Measurements from ENCODE around the gene IFNGR1. TPM values are rescaled to one million over a fixed set of nuclear protein-coding genes. Genes with fewer than 3 reads are reported as not detected.

The IFNGR1 gene
- total RNA-seq, 1 experiment from 2014 or later, result 94.4 TPM

- Histone ChIP-seq H3K27me3 (replicated peaks) (no peaks in the 10 kb centered on the region), H3K27ac (no peak overlapping the region), H3K4me3 (no peak overlapping the region), H3K36me3 (peaks cover 6% of the 10 kb centered on the region), H3K4me1 (replicated peaks) (0 out of 2 replicates have a peak, but pooled peaks cover 4% of the 10 kb centered on the region), H3K9me3 (replicated peaks) (no peaks in the 10 kb centered on the region; the same call in 1 of the 2 replicates)
- no peak for DNase-seq (ENCODE audit: low read depth in 1 of 2, low spot score in 2 of 2)
Measured at GRCh38 chr6:137192821-137193220, 26.4 kb downstream of the IFNGR1 start.

- Histone ChIP-seq H3K36me3 (no peaks in the 10 kb centered on the region), H3K9me3 (replicated peaks) (peaks cover 3% of the 10 kb centered on the region; the same call in 1 of the 2 replicates), H3K4me1 (replicated peaks) (0 out of 2 replicates have a peak, but pooled peaks cover 4% of the 10 kb centered on the region), H3K27ac (no peak overlapping the region), H3K4me3 (no peak overlapping the region), H3K27me3 (replicated peaks) (no peaks in the 10 kb centered on the region)
- DNase-seq (ENCODE audit: low read depth in 1 of 2, low spot score in 2 of 2), result no peak
Measured at GRCh38 chr6:137191670-137192069, 27.5 kb downstream of the IFNGR1 start.

GRCh38 chr6:137191236-137191635 is 27.9 kb downstream of the IFNGR1 start:
- Histone ChIP-seq H3K27me3 (replicated peaks) (no peaks in the 10 kb centered on the region), H3K27ac (no peak overlapping the region), H3K36me3 (no peaks in the 10 kb centered on the region), H3K4me3 (no peak overlapping the region), H3K9me3 (replicated peaks) (peaks cover 3% of the 10 kb centered on the region; the same call in 1 of the 2 replicates), H3K4me1 (replicated peaks) (0 out of 2 replicates have a peak, but pooled peaks cover 4% of the 10 kb centered on the region)
- DNase-seq (ENCODE audit: low read depth in 1 of 2, low spot score in 2 of 2), result no peak

- no peaks in the 10 kb centered on the region for H3K36me3 ChIP-seq
- peaks cover 3% of the 10 kb centered on the region; the same call in 1 of the 2 replicates for H3K9me3 ChIP-seq (replicated peaks)
- no peak for DNase-seq (ENCODE audit: low read depth in 1 of 2, low spot score in 2 of 2)
- no peaks in the 10 kb centered on the region for H3K27me3 ChIP-seq (replicated peaks)
- no peak overlapping the region for H3K27ac ChIP-seq
- H3K4me3 ChIP-seq, result no peak overlapping the region
- H3K4me1 ChIP-seq (replicated peaks), result 0 out of 2 replicates have a peak, but pooled peaks cover 2% of the 10 kb centered on the region
Measured at GRCh38 chr6:137190583-137191094, 28.5 kb downstream of the IFNGR1 start.

- Histone ChIP-seq H3K27me3 (replicated peaks) (no peaks in the 10 kb centered on the region), H3K27ac (no peak overlapping the region), H3K4me1 (replicated peaks) (no peaks in the 10 kb centered on the region), H3K9me3 (replicated peaks) (peaks cover 13% of the 10 kb centered on the region; the same call in 1 of the 2 replicates), H3K4me3 (no peak overlapping the region), H3K36me3 (no peaks in the 10 kb centered on the region)
- DNase-seq (ENCODE audit: low read depth in 1 of 2, low spot score in 2 of 2), result peak in 1 of 2 experiments; percentile 15
Measured at GRCh38 chr6:137188855-137189254, 30.3 kb downstream of the IFNGR1 start.

GRCh38 chr6:137185290-137185689 is 33.9 kb downstream of the IFNGR1 start:
- H3K4me1 ChIP-seq (replicated peaks), result no peaks in the 10 kb centered on the region
- H3K4me3 ChIP-seq, result no peak overlapping the region
- peaks cover 13% of the 10 kb centered on the region for H3K9me3 ChIP-seq (replicated peaks)

GRCh38 chr6:137182654-137183073 is 36.5 kb downstream of the IFNGR1 start:
- Histone ChIP-seq H3K27ac (no peak overlapping the region), H3K36me3 (no peaks in the 10 kb centered on the region), H3K4me1 (replicated peaks) (no peaks in the 10 kb centered on the region), H3K27me3 (replicated peaks) (no peaks in the 10 kb centered on the region), H3K4me3 (no peak overlapping the region), H3K9me3 (replicated peaks) (peaks cover 18% of the 10 kb centered on the region)
- DNase-seq (ENCODE audit: low read depth in 1 of 2, low spot score in 2 of 2), result no peak

More at GRCh38 chr6:137185290-137185689, 33.9 kb downstream of the IFNGR1 start:
- H3K27ac ChIP-seq, result no peak overlapping the region
- no peaks in the 10 kb centered on the region for H3K27me3 ChIP-seq (replicated peaks)
- no peak for DNase-seq (ENCODE audit: low read depth in 1 of 2, low spot score in 2 of 2)
- H3K36me3 ChIP-seq, result no peaks in the 10 kb centered on the region

GRCh38 chr6:137181891-137182653 is 37.1 kb downstream of the IFNGR1 start:
- no peaks in the 10 kb centered on the region for H3K36me3 ChIP-seq
- no peaks in the 10 kb centered on the region for H3K4me1 ChIP-seq (replicated peaks)
- no peaks in the 10 kb centered on the region for H3K27me3 ChIP-seq (replicated peaks)
- no peak overlapping the region for H3K27ac ChIP-seq
- DNase-seq (ENCODE audit: low read depth in 1 of 2, low spot score in 2 of 2), result no peak
- H3K9me3 ChIP-seq (replicated peaks), result peaks cover 18% of the 10 kb centered on the region
- no peak overlapping the region for H3K4me3 ChIP-seq

GRCh38 chr6:137177611-137178010 is 41.6 kb downstream of the IFNGR1 start:
- Histone ChIP-seq H3K9me3 (replicated peaks) (peaks cover 5% of the 10 kb centered on the region), H3K27ac (no peak overlapping the region), H3K4me3 (no peak overlapping the region), H3K4me1 (replicated peaks) (no peaks in the 10 kb centered on the region), H3K27me3 (replicated peaks) (no peaks in the 10 kb centered on the region), H3K36me3 (no peaks in the 10 kb centered on the region)
- no peak for DNase-seq (ENCODE audit: low read depth in 1 of 2, low spot score in 2 of 2)

- no peak for DNase-seq (ENCODE audit: low read depth in 1 of 2, low spot score in 2 of 2)
- no peaks in the 10 kb centered on the region for H3K4me1 ChIP-seq (replicated peaks)
Measured at GRCh38 chr6:137176729-137177128, 42.5 kb downstream of the IFNGR1 start.

GRCh38 chr6:137175868-137176245 is 43.3 kb downstream of the IFNGR1 start:
- Histone ChIP-seq H3K27me3 (replicated peaks) (no peaks in the 10 kb centered on the region; the same call in 1 of the 2 replicates), H3K4me1 (replicated peaks) (no peaks in the 10 kb centered on the region), H3K27ac (no peak overlapping the region), H3K9me3 (replicated peaks) (peaks cover 5% of the 10 kb centered on the region), H3K36me3 (no peaks in the 10 kb centered on the region), H3K4me3 (no peak overlapping the region)
- DNase-seq (ENCODE audit: low read depth in 1 of 2, low spot score in 2 of 2), result no peak

More at GRCh38 chr6:137176729-137177128, 42.5 kb downstream of the IFNGR1 start:
- H3K36me3 ChIP-seq, result no peaks in the 10 kb centered on the region
- H3K4me3 ChIP-seq, result no peak overlapping the region
- H3K9me3 ChIP-seq (replicated peaks), result peaks cover 5% of the 10 kb centered on the region
- H3K27me3 ChIP-seq (replicated peaks), result no peaks in the 10 kb centered on the region
- H3K27ac ChIP-seq, result no peak overlapping the region

- Histone ChIP-seq H3K36me3 (no peaks in the 10 kb centered on the region), H3K4me1 (replicated peaks) (no peaks in the 10 kb centered on the region), H3K27ac (no peak overlapping the region), H3K9me3 (replicated peaks) (peaks cover 5% of the 10 kb centered on the region), H3K27me3 (replicated peaks) (no peaks in the 10 kb centered on the region; the same call in 1 of the 2 replicates), H3K4me3 (no peak overlapping the region)
- no peak for DNase-seq (ENCODE audit: low read depth in 1 of 2, low spot score in 2 of 2)
Measured at GRCh38 chr6:137175157-137175867, 43.9 kb downstream of the IFNGR1 start.

GRCh38 chr6:137173501-137173900 is 45.7 kb downstream of the IFNGR1 start, which contains the start of gene IL22RA2:
Gene IL22RA2, minus strand, starts transcription at chr6:137173644. Its CDS starts 11,895 bp downstream, at chr6:137161749.
- H3K4me3 ChIP-seq, result no peak within 1 kb of the TSS
- no peaks in the 10 kb centered on the region; the same call in 1 of the 2 replicates for H3K27me3 ChIP-seq (replicated peaks)

More at GRCh38 chr6:137173501-137173900, 45.7 kb downstream of the IFNGR1 start, which contains the start of gene IL22RA2:
- H3K36me3 ChIP-seq, result no peaks in the 10 kb centered on the region
- peaks cover 5% of the 10 kb centered on the region for H3K9me3 ChIP-seq (replicated peaks)
- H3K4me1 ChIP-seq (replicated peaks), result no peaks in the 10 kb centered on the region
- no peak within 1 kb of the TSS for H3K27ac ChIP-seq
- DNase-seq (ENCODE audit: low read depth in 1 of 2, low spot score in 2 of 2), result no peak

Data from SJSA1 (cell line).